Measurements from ENCODE around the gene TCEANC2. TPM values are rescaled to one million over a fixed set of nuclear protein-coding genes. Genes with fewer than 3 reads are reported as not detected.

Gene TCEANC2
- total and polyA plus RNA-seq, 3 experiments from 2014 or later, result 6.1 to 11.4 (median 10.9) TPM

DNA sequence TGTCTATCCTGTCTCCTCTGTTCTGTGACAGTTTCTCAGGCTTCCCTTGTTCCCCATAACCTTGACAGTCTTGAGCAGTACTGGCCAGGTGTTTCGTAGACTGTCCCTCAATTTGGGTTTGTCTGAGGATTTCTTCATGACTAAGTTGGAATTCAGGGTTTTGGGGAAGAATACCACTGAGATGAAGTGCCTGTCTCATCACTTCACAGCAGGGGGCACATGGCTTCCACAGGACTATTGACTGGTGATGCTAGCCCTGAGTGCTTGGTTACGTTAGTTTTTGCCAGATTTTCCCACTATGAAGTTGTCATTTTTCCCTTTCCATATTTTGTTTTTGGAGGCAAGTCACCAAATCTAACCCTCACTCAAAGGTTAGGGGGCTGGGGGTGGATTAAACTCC is 53.7 kb downstream of the TCEANC2 start:
- H3K36me3 Mint-ChIP-seq, result peaks cover 0 to 8% (median 4%) of the 10 kb centered on the region in 3 donors
- H3K27ac Mint-ChIP-seq, result no peak overlapping the region

DNA sequence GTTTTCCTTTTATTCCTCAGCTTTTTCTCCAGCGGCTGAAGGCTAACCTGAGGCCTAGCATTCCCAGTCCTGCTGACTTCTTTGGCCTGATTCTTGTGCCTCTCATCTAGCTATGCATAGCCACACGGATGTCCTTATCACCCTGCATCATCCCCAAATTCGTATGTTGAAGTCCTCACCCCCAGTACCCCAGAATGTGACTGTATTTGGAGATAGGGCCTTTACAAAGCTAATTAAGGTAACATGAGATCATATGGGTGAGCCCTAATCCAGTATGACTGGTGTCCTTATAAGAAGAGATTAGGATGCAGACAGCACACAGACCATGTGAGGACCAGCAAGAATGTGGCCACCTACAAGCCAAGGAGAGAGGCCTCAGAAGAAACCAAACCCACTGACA is 54.7 kb downstream of the TCEANC2 start:
- Mint-ChIP-seq H3K27me3 (peaks cover 0 to 2% of the 10 kb centered on the region in 2 donors), H3K4me1 (no peaks in the 10 kb centered on the region), H3K27ac (peak overlapping the region in 1 of 8 donors; percentile 13), H3K36me3 (peaks cover 0 to 2% (median 0%) of the 10 kb centered on the region in 3 donors), H3K4me3 (no peak overlapping the region), H3K9me3 (no peaks in the 10 kb centered on the region)
- no peak for DNase-seq
- no peaks in the 10 kb centered on the region for H3K36me3 ChIP-seq (ENCODE audit: insufficient read depth, low read length)
- H3K27ac ChIP-seq (ENCODE audit: low read depth, low read length), result no peak overlapping the region
- no peaks in the 10 kb centered on the region for H3K4me1 ChIP-seq (ENCODE audit: insufficient read depth, low read length)
- CTCF ChIA-PET, result interaction anchor here (0.8 kb wide), 1 partner anchor 381 kb away, joined by 3 read pairs; no protein-coding TSS in a partner anchor
- no peak overlapping the region for H3K4me3 ChIP-seq (ENCODE audit: low read length)
- H3K27me3 ChIP-seq (ENCODE audit: insufficient read depth, low read length, poor library complexity, severe bottlenecking), result no peaks in the 10 kb centered on the region
- POLR2A ChIA-PET, result no interaction called here
- H3K9me3 ChIP-seq (ENCODE audit: low read length), result no peaks in the 10 kb centered on the region

More for the DNA sequence above, 53.7 kb downstream of the TCEANC2 start:
- Mint-ChIP-seq H3K9me3 (no peaks in the 10 kb centered on the region), H3K4me3 (no peak overlapping the region), H3K27me3 (peaks cover 0 to 2% of the 10 kb centered on the region in 2 donors), H3K4me1 (no peaks in the 10 kb centered on the region)
- Histone ChIP-seq H3K9me3 (ENCODE audit: low read length) (no peaks in the 10 kb centered on the region), H3K27me3 (ENCODE audit: insufficient read depth, low read length, poor library complexity, severe bottlenecking) (no peaks in the 10 kb centered on the region), H3K4me3 (ENCODE audit: low read length) (no peak overlapping the region), H3K27ac (ENCODE audit: low read depth, low read length) (no peak overlapping the region), H3K4me1 (ENCODE audit: insufficient read depth, low read length) (no peaks in the 10 kb centered on the region), H3K36me3 (ENCODE audit: insufficient read depth, low read length) (no peaks in the 10 kb centered on the region)
- POLR2A ChIA-PET, result no interaction called here
- CTCF ChIA-PET, result no interaction called here
- DNase-seq, result no peak

DNA sequence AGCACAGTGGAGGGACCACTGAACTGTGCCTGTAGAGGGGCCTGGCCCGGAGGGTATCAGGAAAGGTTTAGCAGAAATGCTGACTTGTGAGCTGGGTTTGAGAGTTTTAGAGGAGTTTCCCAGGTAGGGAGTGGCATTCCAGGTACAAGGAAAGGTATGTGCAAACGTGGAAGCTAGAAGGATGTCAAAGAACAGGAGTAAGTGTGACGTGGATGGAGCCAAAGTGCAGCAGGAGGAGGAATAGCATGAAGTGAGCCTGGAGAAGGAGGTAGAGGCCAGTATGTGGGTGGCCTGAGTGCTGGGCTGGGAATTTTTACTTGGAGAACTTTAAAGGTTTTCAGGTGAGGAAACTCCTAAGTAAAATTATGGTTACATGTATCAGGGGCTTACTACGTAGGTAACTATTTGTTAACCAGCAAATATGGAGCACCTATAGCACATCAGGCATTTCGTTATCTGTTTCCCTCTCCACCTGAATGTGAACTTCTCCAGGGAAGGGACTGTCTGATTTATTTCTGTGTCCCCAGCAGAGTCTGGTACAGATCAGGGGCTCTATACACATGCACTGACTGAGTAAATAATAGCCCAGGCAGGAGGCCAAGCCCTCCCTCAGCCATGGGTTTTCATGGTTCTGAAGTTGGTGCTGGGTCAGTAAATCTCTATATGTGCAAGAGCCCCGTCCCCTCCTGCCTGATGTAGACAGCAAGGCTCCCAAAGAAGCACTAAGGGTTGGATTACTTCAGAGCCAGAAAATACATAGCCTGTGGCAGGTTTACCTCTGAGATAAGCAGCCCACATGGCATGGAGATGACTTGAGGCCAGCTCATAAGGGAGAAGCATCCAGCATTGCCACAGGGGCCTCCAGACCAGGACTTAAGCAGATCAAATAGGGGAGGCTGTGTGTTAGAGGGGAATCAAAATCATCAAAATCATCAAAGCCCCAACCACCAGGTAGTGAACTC is 56.0 kb downstream of the TCEANC2 start:
- Mint-ChIP-seq H3K4me3 (no peak overlapping the region), H3K27ac (peak overlapping the region in 1 of 8 donors; percentile 84), H3K27me3 (peaks cover 0 to 2% of the 10 kb centered on the region in 2 donors), H3K36me3 (peaks cover 0 to 2% (median 0%) of the 10 kb centered on the region in 3 donors), H3K9me3 (no peaks in the 10 kb centered on the region), H3K4me1 (no peaks in the 10 kb centered on the region)
- Histone ChIP-seq H3K9me3 (ENCODE audit: low read length) (no peaks in the 10 kb centered on the region), H3K27ac (ENCODE audit: low read depth, low read length) (no peak overlapping the region), H3K4me1 (ENCODE audit: insufficient read depth, low read length) (no peaks in the 10 kb centered on the region), H3K36me3 (ENCODE audit: insufficient read depth, low read length) (no peaks in the 10 kb centered on the region), H3K27me3 (ENCODE audit: insufficient read depth, low read length, poor library complexity, severe bottlenecking) (no peaks in the 10 kb centered on the region), H3K4me3 (ENCODE audit: low read length) (no peak overlapping the region)
- CTCF ChIA-PET, result no interaction called here
- no peak for DNase-seq
- POLR2A ChIA-PET, result no interaction called here

DNA sequence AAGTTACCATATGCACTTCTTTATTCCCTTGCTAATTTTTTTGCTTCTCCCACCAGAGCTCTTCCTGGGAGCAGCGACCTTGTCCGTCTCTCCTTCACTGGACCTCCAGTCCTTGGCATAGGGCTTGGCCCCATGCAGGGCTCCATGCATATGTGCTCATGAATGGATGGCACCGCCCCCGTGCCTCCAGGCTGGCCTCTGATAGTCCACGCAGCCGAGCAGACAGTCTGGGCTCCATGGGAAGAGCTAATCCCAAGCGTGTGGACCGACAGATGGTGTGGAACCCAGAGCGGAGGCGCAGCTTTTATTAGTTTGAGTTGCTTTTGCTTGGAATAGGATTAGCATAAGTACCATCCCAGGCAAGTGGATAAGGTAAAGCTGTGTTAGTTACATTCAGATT is 57.6 kb downstream of the TCEANC2 start:
- POLR2A ChIA-PET, result no interaction called here
- Mint-ChIP-seq H3K36me3 (no peaks in the 10 kb centered on the region), H3K4me3 (no peak overlapping the region), H3K9me3 (no peaks in the 10 kb centered on the region), H3K27ac (no peak overlapping the region), H3K4me1 (no peaks in the 10 kb centered on the region), H3K27me3 (peaks cover 0 to 2% of the 10 kb centered on the region in 2 donors)
- CTCF ChIA-PET, result interaction anchor here (1.3 kb wide), 1 partner anchor 66 kb away, joined by 3 read pairs; no protein-coding TSS in a partner anchor
- no peak for DNase-seq
- H3K27ac ChIP-seq (ENCODE audit: low read depth, low read length), result no peak overlapping the region
- H3K9me3 ChIP-seq (ENCODE audit: low read length), result no peaks in the 10 kb centered on the region
- H3K4me1 ChIP-seq (ENCODE audit: insufficient read depth, low read length), result no peaks in the 10 kb centered on the region
- no peak overlapping the region for H3K4me3 ChIP-seq (ENCODE audit: low read length)
- no peaks in the 10 kb centered on the region for H3K36me3 ChIP-seq (ENCODE audit: insufficient read depth, low read length)
- H3K27me3 ChIP-seq (ENCODE audit: insufficient read depth, low read length, poor library complexity, severe bottlenecking), result no peaks in the 10 kb centered on the region

DNA sequence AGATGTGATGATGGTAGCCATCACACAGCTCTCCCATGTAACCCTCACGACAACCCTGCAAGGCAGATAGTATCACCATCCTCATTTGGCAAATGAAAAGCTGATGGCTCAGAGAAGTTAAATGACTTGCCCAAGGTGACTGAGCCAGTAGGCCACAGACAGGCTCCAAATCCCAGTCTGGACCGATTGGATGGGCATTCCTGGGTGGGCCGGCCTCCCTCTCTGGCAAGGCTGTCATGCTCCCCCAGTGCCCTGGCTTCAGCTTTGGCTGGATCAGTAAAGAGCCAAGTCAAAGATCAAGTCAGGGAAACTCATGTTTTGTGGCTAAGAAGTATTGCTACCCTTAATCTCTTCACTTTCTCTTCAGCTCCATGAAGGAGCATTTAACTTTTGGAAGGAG is 58.2 kb downstream of the TCEANC2 start:
- no peaks in the 10 kb centered on the region for H3K9me3 ChIP-seq (ENCODE audit: low read length)
- H3K4me1 Mint-ChIP-seq, result no peaks in the 10 kb centered on the region
- POLR2A ChIA-PET, result no interaction called here
- H3K4me3 Mint-ChIP-seq, result no peak overlapping the region
- H3K36me3 ChIP-seq (ENCODE audit: insufficient read depth, low read length), result no peaks in the 10 kb centered on the region
- H3K4me3 ChIP-seq (ENCODE audit: low read length), result no peak overlapping the region
- H3K27me3 Mint-ChIP-seq, result peaks cover 0 to 2% of the 10 kb centered on the region in 2 donors
- H3K27ac Mint-ChIP-seq, result no peak overlapping the region
- H3K9me3 Mint-ChIP-seq, result no peaks in the 10 kb centered on the region
- H3K4me1 ChIP-seq (ENCODE audit: insufficient read depth, low read length), result no peaks in the 10 kb centered on the region
- CTCF ChIA-PET, result interaction anchor here (2.3 kb wide), 1 partner anchor 378 kb away, joined by 7 read pairs; no protein-coding TSS in a partner anchor
- H3K36me3 Mint-ChIP-seq, result no peaks in the 10 kb centered on the region
- no peak for DNase-seq
- H3K27me3 ChIP-seq (ENCODE audit: insufficient read depth, low read length, poor library complexity, severe bottlenecking), result no peaks in the 10 kb centered on the region
- H3K27ac ChIP-seq (ENCODE audit: low read depth, low read length), result no peak overlapping the region

DNA sequence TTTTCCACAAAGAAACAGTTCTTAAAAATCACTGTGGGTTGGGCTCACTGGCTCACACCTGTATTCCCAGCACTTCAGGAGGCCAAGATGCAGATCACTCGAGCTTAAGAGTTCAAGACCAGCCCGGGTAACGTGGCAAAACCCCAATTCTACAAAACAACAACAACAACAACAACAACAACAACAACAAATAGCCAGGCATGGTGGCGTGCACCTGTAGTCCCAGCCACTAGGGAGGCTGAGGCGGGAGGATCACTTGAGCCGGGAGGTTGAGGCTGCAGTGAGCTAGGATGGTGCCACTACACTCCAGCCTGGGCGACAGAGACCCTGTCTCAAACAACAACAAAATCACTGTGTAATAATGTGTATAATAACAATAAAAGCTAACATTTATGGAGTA is 58.6 kb downstream of the TCEANC2 start:
- Histone ChIP-seq H3K36me3 (ENCODE audit: insufficient read depth, low read length) (no peaks in the 10 kb centered on the region), H3K4me3 (ENCODE audit: low read length) (no peak overlapping the region), H3K27me3 (ENCODE audit: insufficient read depth, low read length, poor library complexity, severe bottlenecking) (no peaks in the 10 kb centered on the region), H3K4me1 (ENCODE audit: insufficient read depth, low read length) (no peaks in the 10 kb centered on the region), H3K27ac (ENCODE audit: low read depth, low read length) (no peak overlapping the region), H3K9me3 (ENCODE audit: low read length) (no peaks in the 10 kb centered on the region)
- ChIA-PET POLR2A (no interaction called here), CTCF (interaction anchor here (2.3 kb wide), 1 partner anchor 377 kb away, joined by 7 read pairs; no protein-coding TSS in a partner anchor)
- Mint-ChIP-seq H3K4me1 (no peaks in the 10 kb centered on the region), H3K27ac (no peak overlapping the region), H3K9me3 (no peaks in the 10 kb centered on the region), H3K36me3 (no peaks in the 10 kb centered on the region), H3K27me3 (peaks cover 0 to 2% of the 10 kb centered on the region in 2 donors), H3K4me3 (no peak overlapping the region)
- no peak for DNase-seq

DNA sequence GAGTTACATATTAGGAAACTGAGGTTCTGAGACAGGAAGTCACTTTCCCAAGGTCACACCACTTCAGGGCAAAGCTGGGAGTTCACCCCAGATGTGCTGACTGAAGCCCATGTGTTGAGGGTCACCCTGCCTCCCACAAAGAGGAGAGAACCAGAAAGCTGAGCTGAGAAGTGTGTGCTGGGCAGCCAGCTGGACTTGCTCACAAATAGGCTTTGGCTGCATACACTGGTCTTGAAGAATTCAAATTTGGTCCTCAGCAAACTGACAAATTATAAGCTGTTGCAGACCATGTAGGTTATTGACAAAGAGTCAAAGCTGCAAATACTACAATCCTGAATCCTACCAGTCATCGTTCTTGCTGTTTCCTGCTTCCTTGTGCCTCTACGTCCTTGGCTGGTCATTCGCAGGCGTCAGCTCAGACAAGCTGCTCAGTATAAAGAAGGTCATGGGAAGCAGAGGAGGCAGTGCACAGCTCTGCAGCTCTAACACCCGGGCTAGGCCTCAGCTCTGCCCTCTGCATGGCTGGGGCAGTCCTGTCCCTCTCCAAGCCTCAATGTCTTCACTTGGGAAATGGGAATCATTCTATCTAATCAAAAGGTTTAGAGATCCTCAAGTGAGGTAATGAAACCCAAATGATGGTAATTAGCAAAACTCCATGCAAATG is 59.4 kb downstream of the TCEANC2 start:
- Mint-ChIP-seq H3K27ac (peak overlapping the region in 1 of 8 donors; percentile 59), H3K9me3 (no peaks in the 10 kb centered on the region), H3K27me3 (peaks cover 0 to 2% of the 10 kb centered on the region in 2 donors), H3K36me3 (no peaks in the 10 kb centered on the region), H3K4me1 (no peaks in the 10 kb centered on the region), H3K4me3 (no peak overlapping the region)
- no peak for DNase-seq
- POLR2A ChIA-PET, result no interaction called here
- Histone ChIP-seq H3K27me3 (ENCODE audit: insufficient read depth, low read length, poor library complexity, severe bottlenecking) (no peaks in the 10 kb centered on the region), H3K4me1 (ENCODE audit: insufficient read depth, low read length) (no peaks in the 10 kb centered on the region), H3K9me3 (ENCODE audit: low read length) (no peaks in the 10 kb centered on the region), H3K27ac (ENCODE audit: low read depth, low read length) (no peak overlapping the region), H3K36me3 (ENCODE audit: insufficient read depth, low read length) (no peaks in the 10 kb centered on the region), H3K4me3 (ENCODE audit: low read length) (no peak overlapping the region)
- CTCF ChIA-PET, result interaction anchor here (1.4 to 2.3 kb wide), 2 partner anchors 376 to 387 kb away, joined by 3 to 7 read pairs; no protein-coding TSS in a partner anchor

DNA sequence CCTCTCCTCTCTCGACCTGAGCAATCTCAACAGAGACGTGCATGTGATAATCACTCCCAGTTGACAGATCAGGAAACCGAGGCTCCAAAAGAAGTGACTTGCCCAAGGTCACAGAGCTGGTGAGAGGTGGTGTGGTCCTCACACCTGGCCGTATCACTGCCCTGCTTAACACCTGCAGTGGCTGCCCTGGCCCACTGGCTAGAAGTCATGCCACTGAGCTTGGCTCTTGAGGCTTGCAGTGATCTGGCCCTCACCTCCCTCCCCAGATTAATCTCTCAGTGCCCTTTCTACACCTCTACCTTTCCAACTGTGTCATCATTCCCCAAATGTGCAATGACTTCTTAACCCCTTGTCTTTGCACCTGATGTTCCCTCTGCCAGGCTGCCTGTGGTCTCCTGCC is 60.6 kb downstream of the TCEANC2 start:
- no peaks in the 10 kb centered on the region for H3K9me3 Mint-ChIP-seq
- ChIA-PET POLR2A (no interaction called here), CTCF (interaction anchor here (1.4 kb wide), 1 partner anchor 385 kb away, joined by 3 read pairs; no protein-coding TSS in a partner anchor)
- H3K36me3 ChIP-seq (ENCODE audit: insufficient read depth, low read length), result no peaks in the 10 kb centered on the region
- H3K4me3 ChIP-seq (ENCODE audit: low read length), result no peak overlapping the region
- H3K4me1 Mint-ChIP-seq, result no peaks in the 10 kb centered on the region
- DNase-seq, result no peak
- H3K4me3 Mint-ChIP-seq, result no peak overlapping the region
- H3K27ac ChIP-seq (ENCODE audit: low read depth, low read length), result no peak overlapping the region
- no peak overlapping the region for H3K27ac Mint-ChIP-seq
- peaks cover 0 to 2% of the 10 kb centered on the region in 2 donors for H3K27me3 Mint-ChIP-seq
- H3K27me3 ChIP-seq (ENCODE audit: insufficient read depth, low read length, poor library complexity, severe bottlenecking), result no peaks in the 10 kb centered on the region
- no peaks in the 10 kb centered on the region for H3K4me1 ChIP-seq (ENCODE audit: insufficient read depth, low read length)
- no peaks in the 10 kb centered on the region for H3K36me3 Mint-ChIP-seq
- H3K9me3 ChIP-seq (ENCODE audit: low read length), result no peaks in the 10 kb centered on the region

Measured in CD8-positive, alpha-beta memory T cell (primary cell).